IMR-90 (cell line): ENCODE measurements around the gene NAV1. TPM values are rescaled to one million over a fixed set of nuclear protein-coding genes. Genes with fewer than 3 reads are reported as not detected.

ENCODE experiments used
- ATAC-seq: fragments of 200-7000 bp; cut with Tn5 transposase; 2 replicates; pipeline ENCODE4 v1.9.1; 2020; ENCODE audit warnings: low read depth, mild to moderate bottlenecking, moderate library complexity
- BruUV-seq: library from RNA; stranded (reverse); fragments of 400-500 nt; replicated peaks from 2 replicates; lab custom pipeline; 2021; lab: Mats Ljungman, UMichigan
- CTCF ChIA-PET: fragments of 300-600 bp; formaldehyde crosslinking; extraction: SDS; loops from one replicate; lab custom pipeline; 2021; ENCODE audit warnings: antibody characterized with exemption; lab: Yijun Ruan, JAX
- POLR2A ChIA-PET: fragments of 300-600 bp; sonication (Branson Sonifier 250); formaldehyde crosslinking; loops from one replicate; lab custom pipeline; 2022; ENCODE audit warnings: antibody characterized with exemption; ENCODE audit not compliant: unreplicated experiment; lab: Charles Lee
- DNase-seq: peaks from one replicate; pipeline ENCODE4 v3.0.0; 2013
- H2AFZ ChIP-seq: replicated peaks from 2 replicates; pipeline ENCODE3; 2013; ENCODE audit warnings: low read length, mild to moderate bottlenecking; ENCODE audit not compliant: poor library complexity
- H2AK5ac ChIP-seq: 2 replicates; pipeline ENCODE4 v1.6.1; 2013; ENCODE audit warnings: low read depth, low read length, inconsistent platforms
- H2AK9ac ChIP-seq: replicated peaks from 2 replicates; pipeline ENCODE3; 2013; ENCODE audit warnings: mild to moderate bottlenecking, low read depth, low read length, moderate library complexity; ENCODE audit not compliant: poor library complexity
- H2BK120ac ChIP-seq: 2 replicates; pipeline ENCODE4 v1.6.1; 2013; ENCODE audit warnings: low read depth, low read length, inconsistent platforms
- H2BK15ac ChIP-seq: 3 replicates; pipeline ENCODE4 v1.6.1; 2013; ENCODE audit warnings: low read depth, low read length, inconsistent platforms
- H2BK20ac ChIP-seq: 2 replicates; pipeline ENCODE4 v1.6.1; 2013; ENCODE audit warnings: low read depth, mild to moderate bottlenecking, inconsistent platforms, low read length, moderate library complexity
- H2BK5ac ChIP-seq: 2 replicates; pipeline ENCODE4 v1.6.1; 2013; ENCODE audit warnings: mild to moderate bottlenecking, low read depth, low read length, inconsistent platforms; ENCODE audit not compliant: poor library complexity, severe bottlenecking
- H3K14ac ChIP-seq: replicated peaks from 2 replicates; pipeline ENCODE4 v1.6.1; 2013; ENCODE audit warnings: low read depth, low read length, inconsistent platforms
- H3K18ac ChIP-seq: 2 replicates; pipeline ENCODE4 v1.6.1; 2013; ENCODE audit warnings: low read depth, low read length, control low read depth
- H3K23ac ChIP-seq: 2 replicates; pipeline ENCODE4 v1.6.1; 2013; ENCODE audit warnings: low read depth, low read length, inconsistent platforms
- H3K27ac ChIP-seq: 2 replicates; pipeline ENCODE4 v1.5.1; 2013; ENCODE audit warnings: mild to moderate bottlenecking, control low read depth, low read length; ENCODE audit not compliant: insufficient read depth
- H3K27me3 ChIP-seq: 2 replicates; pipeline ENCODE4 v1.6.1; 2013; ENCODE audit warnings: low read length; ENCODE audit not compliant: control insufficient read depth, insufficient read depth
- H3K36me3 ChIP-seq: 2 replicates; pipeline ENCODE4 v1.6.1; 2013; ENCODE audit warnings: low read length, mixed read lengths; ENCODE audit not compliant: control insufficient read depth, insufficient read depth
- H3K4ac ChIP-seq: 2 replicates; pipeline ENCODE4 v1.6.1; 2013; ENCODE audit warnings: low read depth, low read length, inconsistent platforms
- H3K4me1 ChIP-seq: 2 replicates; pipeline ENCODE4 v1.6.1; 2013; ENCODE audit warnings: low read length, mixed read lengths; ENCODE audit not compliant: control insufficient read depth, insufficient read depth
- H3K4me2 ChIP-seq: 2 replicates; pipeline ENCODE4 v1.6.1; 2013; ENCODE audit warnings: low read depth, mild to moderate bottlenecking, control low read depth, low read length, moderate library complexity
- H3K4me3 ChIP-seq: 2 replicates; pipeline ENCODE4 v1.5.1; 2013; ENCODE audit warnings: low read depth, mild to moderate bottlenecking, control low read depth, low read length, moderate library complexity; ENCODE audit not compliant: insufficient read depth
- H3K56ac ChIP-seq: 2 replicates; pipeline ENCODE4 v1.6.1; 2013; ENCODE audit warnings: low read length, inconsistent platforms; ENCODE audit not compliant: insufficient read depth; ENCODE audit errors: extremely low read depth
- H3K79me1 ChIP-seq, 2 experiments: 2 replicates each; pipeline ENCODE4 v1.6.1; 2013; ENCODE audit warnings: low read length in 2 of 2, inconsistent platforms in 1 of 2, low read depth in 1 of 2
- H3K9ac ChIP-seq: 2 replicates; pipeline ENCODE4 v1.6.1; 2013; ENCODE audit warnings: low read depth, low read length, control low read depth
- H3K9me1 ChIP-seq: 2 replicates; pipeline ENCODE4 v1.6.1; 2013; ENCODE audit warnings: low read length, inconsistent platforms; ENCODE audit not compliant: insufficient read depth
- H3K9me3 ChIP-seq: 2 replicates; pipeline ENCODE4 v1.6.1; 2013; ENCODE audit warnings: low read length; ENCODE audit not compliant: control insufficient read depth, insufficient read depth
- H4K20me1 ChIP-seq: 2 replicates; pipeline ENCODE4 v1.6.1; 2013; ENCODE audit warnings: low read length, inconsistent platforms; ENCODE audit not compliant: insufficient read depth
- H4K5ac ChIP-seq: 2 replicates; pipeline ENCODE4 v1.6.1; 2013; ENCODE audit warnings: mild to moderate bottlenecking, low read depth, low read length, control low read depth
- H4K8ac ChIP-seq, 2 experiments: 2 replicates each; pipeline ENCODE4 v1.6.1; 2013; ENCODE audit warnings: low read depth in 2 of 2, low read length in 2 of 2, control low read depth in 1 of 2, inconsistent platforms in 1 of 2
- H4K91ac ChIP-seq: 2 replicates; pipeline ENCODE4 v1.6.1; 2013; ENCODE audit warnings: low read depth, low read length, inconsistent platforms; ENCODE audit not compliant: insufficient read depth
- CEBPB ChIP-seq: IDR thresholded peaks from 2 replicates; pipeline ENCODE4 v1.6.1; 2012; ENCODE audit warnings: low read depth, low read length, improper control_type of control experiment
- FOS ChIP-seq: fragments of 150-350 bp; IDR thresholded peaks from 2 replicates; pipeline ENCODE4 v1.6.1; 2016; ENCODE audit warnings: low read depth, low read length
- MAFK ChIP-seq: IDR thresholded peaks from 2 replicates; pipeline ENCODE4 v1.6.1; 2012; ENCODE audit warnings: low read depth, low read length, improper control_type of control experiment
- NFE2L2 ChIP-seq: fragments of 150-350 bp; IDR thresholded peaks from 2 replicates; pipeline ENCODE4 v1.6.1; 2016; ENCODE audit warnings: low read depth, mild to moderate bottlenecking, low read length
- POLR2A ChIP-seq: IDR thresholded peaks from 2 replicates; pipeline ENCODE4 v1.6.1; 2012; ENCODE audit warnings: mild to moderate bottlenecking, low read depth, low read length
- RAD21 ChIP-seq: IDR thresholded peaks from 2 replicates; pipeline ENCODE4 v1.6.1; 2012; ENCODE audit warnings: low read length, improper control_type of control experiment
- RCOR1 ChIP-seq: IDR thresholded peaks from 2 replicates; pipeline ENCODE4 v1.6.1; 2012; ENCODE audit warnings: mild to moderate bottlenecking, low read length, improper control_type of control experiment; ENCODE audit not compliant: insufficient replicate concordance
- SMC3 ChIP-seq: fragments of 150-350 bp; IDR thresholded peaks from 2 replicates; pipeline ENCODE4 v1.6.1; 2016; ENCODE audit warnings: low read depth, mild to moderate bottlenecking, antibody characterized with exemption, low read length, moderate library complexity
- WGBS, 2 experiments: methylation state at CpG; one replicate each; pipeline versions ENCODE4 v1.1.5 to v1.1.7; 2013; ENCODE audit warnings: missing lambda C conversion rate in 2 of 2; ENCODE audit not compliant: insufficient read length in 1 of 2; ENCODE audit errors: extremely low coverage in 2 of 2; 5-methylcytosine and 5-hydroxymethylcytosine counted together
- dilution Hi-C: fragments of 300-500 bp; cut with HindIII; formaldehyde crosslinking; loops from one replicate; pipeline ENCODE4 v1.14.3; 2018; ENCODE audit warnings: low sequenced_read_pairs; ENCODE audit not compliant: unreplicated experiment
- in situ Hi-C: fragments of 300-500 bp; cut with MboI; formaldehyde crosslinking; loops from 3 replicates; pipeline ENCODE4 v1.14.3; 2019; ENCODE audit warnings: low sequenced_read_pairs, inconsistent platforms, mixed read lengths
- intact Hi-C: fragments of 100-400 bp; cut with micrococcal nuclease; formaldehyde crosslinking; loops from 2 replicates; pipeline ENCODE4 v1.10.0; 2022
- polyA plus RNA-seq, 3 experiments: library from polyadenylated mRNA; depleted of rRNA; stranded (reverse); fragments of >200 nt; gene quantifications; 2 replicates each; pipeline ENCODE4 v1.2.3, GENCODE V29; 2012; ENCODE audit warnings: low replicate concordance in 1 of 3
- total RNA-seq: library from RNA; depleted of rRNA; stranded (reverse); fragments of >200 nt; gene quantifications from 2 replicates; pipeline ENCODE4 v1.2.3, GENCODE V29; 2012
- TF ChIP-seq, protein P1 (sequence below): conservative IDR thresholded peaks from 2 replicates; pipeline ENCODE4 v1.5.1; 2012; ENCODE audit warnings: mild to moderate bottlenecking, low read depth, low read length, improper control_type of control experiment

Gene NAV1
- total and polyA plus RNA-seq, 2 of the 4 experiments (the other 2 are of a cell fraction) = 14.0 to 23.1 TPM

DNA sequence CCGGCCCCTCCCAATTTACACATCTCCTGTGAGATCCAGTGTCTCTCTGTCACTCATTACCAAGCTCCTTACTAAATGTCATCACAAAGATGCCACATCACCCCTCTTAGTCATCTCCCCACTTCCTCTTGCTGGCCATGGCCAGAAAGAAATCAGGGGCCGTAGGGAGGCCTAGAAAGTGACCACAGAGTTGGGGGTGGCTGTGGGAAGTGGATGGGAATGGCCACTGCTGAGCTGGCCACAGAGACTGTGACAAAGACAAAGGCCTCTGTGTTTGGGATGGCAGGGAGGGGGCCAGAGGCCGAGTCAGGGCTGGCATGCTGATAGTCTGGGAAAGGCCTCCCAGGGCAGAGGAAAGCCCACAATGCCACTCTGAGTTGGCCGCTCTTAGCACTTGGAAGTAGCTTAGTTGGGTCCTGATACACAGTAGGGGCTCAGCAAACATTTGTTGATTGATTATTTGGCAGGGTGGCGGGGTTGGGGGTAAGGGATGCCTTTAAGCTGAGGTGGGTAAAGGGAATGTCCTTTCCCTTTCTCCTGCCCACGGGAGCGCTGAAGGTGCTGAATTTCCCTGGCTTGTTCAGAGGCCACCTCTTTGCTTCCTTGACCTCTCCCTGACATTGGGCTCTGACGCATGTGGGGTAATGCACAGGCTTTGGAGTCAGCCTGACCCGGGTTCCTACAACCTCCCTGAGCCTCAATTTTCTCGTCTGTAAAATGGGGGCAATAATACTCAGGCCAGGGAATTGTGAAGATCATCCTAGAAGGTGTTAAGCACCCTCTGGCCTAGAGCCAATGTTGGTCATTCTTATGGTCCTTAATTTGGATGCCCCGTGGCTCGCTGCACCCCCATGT lies 13.2 kb downstream of the NAV1 start:
- H2AK9ac ChIP-seq = peak overlapping the region; percentile 74
- peak overlapping the region; percentile 82 for H3K4ac ChIP-seq
- peaks cover 31% of the 10 kb centered on the region for H3K9me1 ChIP-seq
- H3K27ac ChIP-seq = peak overlapping the region; percentile 88
- DNase-seq (peak; percentile 93), ATAC-seq (peak; percentile 43)
- 0 out of 2 replicates have a peak, but pooled peaks cover 2% of the 10 kb centered on the region for H3K36me3 ChIP-seq
- intact Hi-C loops = no loop called here
- H2BK120ac ChIP-seq = peak overlapping the region; percentile 91
- peak overlapping the region; percentile 79 for H2BK15ac ChIP-seq
- peak overlapping the region; percentile 68 for H2AFZ ChIP-seq
- H2BK20ac ChIP-seq = peak overlapping the region; percentile 86; the same call in 1 of the 2 replicates
- CTCF ChIA-PET = interaction anchor here (0.8 kb wide), 1 partner anchor 17 kb away, joined by 4 read pairs; no protein-coding TSS in a partner anchor
- peak overlapping the region; percentile 11 for H3K18ac ChIP-seq
- 0 out of 2 replicates have a peak, but pooled peaks have one; percentile 14 for TF ChIP-seq MAFK
- peak; percentile 53; the same call in 1 of the 2 replicates for TF ChIP-seq CEBPB
- TF ChIP-seq POLR2A = 0 out of 2 replicates have a peak, but pooled peaks have one; percentile 23
- 0 out of 2 replicates have a peak, but pooled peaks have one; percentile 5 for TF ChIP-seq SMC3
- no peak for TF ChIP-seq RCOR1
- peak; percentile 42; the same call in 1 of the 2 replicates for TF ChIP-seq FOS
- TF ChIP-seq NFE2L2 = 0 out of 2 replicates have a peak, but pooled peaks have one; percentile 5
- TF ChIP-seq, protein P1, sequence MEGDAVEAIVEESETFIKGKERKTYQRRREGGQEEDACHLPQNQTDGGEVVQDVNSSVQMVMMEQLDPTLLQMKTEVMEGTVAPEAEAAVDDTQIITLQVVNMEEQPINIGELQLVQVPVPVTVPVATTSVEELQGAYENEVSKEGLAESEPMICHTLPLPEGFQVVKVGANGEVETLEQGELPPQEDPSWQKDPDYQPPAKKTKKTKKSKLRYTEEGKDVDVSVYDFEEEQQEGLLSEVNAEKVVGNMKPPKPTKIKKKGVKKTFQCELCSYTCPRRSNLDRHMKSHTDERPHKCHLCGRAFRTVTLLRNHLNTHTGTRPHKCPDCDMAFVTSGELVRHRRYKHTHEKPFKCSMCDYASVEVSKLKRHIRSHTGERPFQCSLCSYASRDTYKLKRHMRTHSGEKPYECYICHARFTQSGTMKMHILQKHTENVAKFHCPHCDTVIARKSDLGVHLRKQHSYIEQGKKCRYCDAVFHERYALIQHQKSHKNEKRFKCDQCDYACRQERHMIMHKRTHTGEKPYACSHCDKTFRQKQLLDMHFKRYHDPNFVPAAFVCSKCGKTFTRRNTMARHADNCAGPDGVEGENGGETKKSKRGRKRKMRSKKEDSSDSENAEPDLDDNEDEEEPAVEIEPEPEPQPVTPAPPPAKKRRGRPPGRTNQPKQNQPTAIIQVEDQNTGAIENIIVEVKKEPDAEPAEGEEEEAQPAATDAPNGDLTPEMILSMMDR = no peak
- TF ChIP-seq RAD21 = no peak
- H4K20me1 ChIP-seq = no peaks in the 10 kb centered on the region
- 55% methylated on average over 2 of the region's 12 CpGs; no CpG with 5 or more reads in 1 of the 2 experiments for WGBS, 2 experiments
- H3K9ac ChIP-seq = peak overlapping the region; percentile 21
- peak overlapping the region; percentile 80 for H3K14ac ChIP-seq
- POLR2A ChIA-PET = interaction anchor here (0.6 kb wide), 1 partner anchor 98 kb away, joined by 3 read pairs; no protein-coding TSS in a partner anchor
- H3K9me3 ChIP-seq = no peaks in the 10 kb centered on the region
- peak overlapping the region; percentile 30 for H3K56ac ChIP-seq
- H4K5ac ChIP-seq = peak overlapping the region; percentile 73
- in situ Hi-C loops = no loop called here
- peak overlapping the region; percentile 83 for H3K23ac ChIP-seq
- H3K4me1 ChIP-seq = peaks cover 35% of the 10 kb centered on the region
- H3K79me1 ChIP-seq = peaks cover 16 to 81% of the 10 kb centered on the region in 2 experiments
- peak overlapping the region; percentile 82 for H2BK5ac ChIP-seq
- no TSS peak for BruUV-seq
- peak overlapping the region; percentile 96 for H2AK5ac ChIP-seq
- peak overlapping the region; percentile 77 for H4K91ac ChIP-seq
- H3K4me3 ChIP-seq = no peak overlapping the region
- H4K8ac ChIP-seq = peak overlapping the region; percentile 41 to 91
- no peaks in the 10 kb centered on the region for H3K27me3 ChIP-seq
- dilution Hi-C loops = no loop called here
- peak overlapping the region; percentile 20; the same call in 1 of the 2 replicates for H3K4me2 ChIP-seq
